GM12878 (cell line): ENCODE data around the gene ODAD4. TPM values are rescaled to one million over a fixed set of nuclear protein-coding genes. Genes with fewer than 3 reads are reported as not detected.

Experiments
- ATF7 ChIP-seq: fragments of 450-650 bp; IDR thresholded peaks from 2 replicates; pipeline ENCODE4 v1.6.1; 2016; ENCODE audit warnings: low read depth, mild to moderate bottlenecking
- BCL11A ChIP-seq: IDR thresholded peaks from 2 replicates; pipeline ENCODE4 v1.6.1; 2011; ENCODE audit warnings: low read depth, low read length
- CBFB ChIP-seq: IDR thresholded peaks from 2 replicates; pipeline ENCODE4 v1.6.1; 2016; ENCODE audit warnings: antibody characterized with exemption, low read depth
- EGR1 ChIP-seq, 2 experiments: IDR thresholded peaks; 1 replicate in 1 of 2; 2 replicates in 1 of 2; pipeline ENCODE4 v1.6.1; 2011 to 2012; ENCODE audit warnings: low read depth in 2 of 2, low read length in 2 of 2, borderline replicate concordance in 1 of 2, mild to moderate bottlenecking in 1 of 2, moderate library complexity in 1 of 2
- EZH2 ChIP-seq: IDR thresholded peaks from 2 replicates; pipeline ENCODE4 v1.6.1; 2012; ENCODE audit warnings: low read depth, mild to moderate bottlenecking, control low read depth, inconsistent platforms, low read length, borderline replicate concordance; ENCODE audit not compliant: control insufficient read depth
- HDGF ChIP-seq: fragments of 450-650 bp; IDR thresholded peaks from 2 replicates; pipeline ENCODE4 v1.6.1; 2016; ENCODE audit warnings: antibody characterized with exemption
- IKZF2 ChIP-seq, 2 experiments: fragments of 450-650 bp; IDR thresholded peaks; 2 replicates each; pipeline ENCODE4 v1.6.1; 2017; ENCODE audit warnings: mild to moderate bottlenecking in 2 of 2, moderate library complexity in 2 of 2
- JUNB ChIP-seq: IDR thresholded peaks from 2 replicates; pipeline ENCODE4 v1.6.1; 2016; ENCODE audit warnings: antibody characterized with exemption, mild to moderate bottlenecking
- MEF2B ChIP-seq: fragments of 450-650 bp; IDR thresholded peaks from 2 replicates; pipeline ENCODE4 v1.6.1; 2018; ENCODE audit warnings: mild to moderate bottlenecking, moderate library complexity; ENCODE audit not compliant: partially characterized antibody, poor library complexity, severe bottlenecking
- RFX5 ChIP-seq: IDR thresholded peaks from 2 replicates; pipeline ENCODE4 v1.6.1; 2011; ENCODE audit warnings: low read depth, low read length, improper control_type of control experiment
- SMC3 ChIP-seq: IDR thresholded peaks from 2 replicates; pipeline ENCODE4 v1.6.1; 2011; ENCODE audit warnings: low read length, improper control_type of control experiment, borderline replicate concordance
- TCF12 ChIP-seq: IDR thresholded peaks from 2 replicates; pipeline ENCODE4 v1.6.1; 2011; ENCODE audit warnings: low read depth, mild to moderate bottlenecking, low read length
- YY1 ChIP-seq: IDR thresholded peaks from 2 replicates; pipeline ENCODE4 v1.6.1; 2011; ENCODE audit warnings: low read depth, mild to moderate bottlenecking, low read length
- ZNF622 ChIP-seq: fragments of 450-650 bp; IDR thresholded peaks from 2 replicates; pipeline ENCODE4 v1.6.1; 2017; ENCODE audit warnings: mild to moderate bottlenecking, inconsistent platforms
- polyA plus RNA-seq, 11 experiments: library from polyadenylated mRNA; depleted of rRNA in 4 of 11; unstranded in 6 of 11; stranded (reverse) in 5 of 11; fragments of >200 nt; fragmentation: Nextera tagmentation in 4 of 11; fragmentation: Illumina TruSeq in 1 of 11; extraction: Ambion mirVana in 4 of 11; extraction: Trizol in 1 of 11; gene quantifications; 1 replicate in 1 of 11; 2 replicates in 10 of 11; pipeline versions ENCODE4 v1.2.1 to v1.2.3, GENCODE V29; 2011 to 2016; ENCODE audit warnings: inconsistent platforms in 2 of 11, missing spikeins in 2 of 11, low read depth in 1 of 11
- total RNA-seq, 4 experiments: library from RNA; depleted of rRNA in 3 of 4; stranded (reverse); fragments of >200 nt in 3 of 4; fragmentation: Illumina TruSeq in 1 of 4; extraction: Trizol in 1 of 4; gene quantifications; 2 replicates each; pipeline versions ENCODE4 v1.2.1 to v1.2.3, GENCODE V29; 2013 to 2021
- TF ChIP-seq, protein P1 (sequence below): IDR thresholded peaks from 2 replicates; pipeline ENCODE4 v1.6.1; 2012; ENCODE audit warnings: low read length, inconsistent platforms
- TF ChIP-seq, protein P2 (sequence below): fragments of 450-650 bp; IDR thresholded peaks from 2 replicates; pipeline ENCODE4 v1.6.1; 2018; ENCODE audit warnings: borderline replicate concordance, mild to moderate bottlenecking; ENCODE audit not compliant: partially characterized antibody
- TF ChIP-seq, protein P3 (sequence below): IDR thresholded peaks from 2 replicates; pipeline ENCODE4 v1.6.1; 2012; ENCODE audit warnings: improper control_type of control experiment, low read depth, low read length; ENCODE audit not compliant: insufficient replicate concordance
- TF ChIP-seq, protein P4 (sequence below): IDR thresholded peaks from 2 replicates; pipeline ENCODE4 v1.6.1; 2012; ENCODE audit warnings: low read depth, low read length, improper control_type of control experiment

ODAD4 gene
- total and polyA plus RNA-seq, 10 of the 15 experiments (the other 5 are each of a cell fraction or from before 2014, with no cell fraction given) = 0.10 to 0.73 (median 0.35) TPM

DNA sequence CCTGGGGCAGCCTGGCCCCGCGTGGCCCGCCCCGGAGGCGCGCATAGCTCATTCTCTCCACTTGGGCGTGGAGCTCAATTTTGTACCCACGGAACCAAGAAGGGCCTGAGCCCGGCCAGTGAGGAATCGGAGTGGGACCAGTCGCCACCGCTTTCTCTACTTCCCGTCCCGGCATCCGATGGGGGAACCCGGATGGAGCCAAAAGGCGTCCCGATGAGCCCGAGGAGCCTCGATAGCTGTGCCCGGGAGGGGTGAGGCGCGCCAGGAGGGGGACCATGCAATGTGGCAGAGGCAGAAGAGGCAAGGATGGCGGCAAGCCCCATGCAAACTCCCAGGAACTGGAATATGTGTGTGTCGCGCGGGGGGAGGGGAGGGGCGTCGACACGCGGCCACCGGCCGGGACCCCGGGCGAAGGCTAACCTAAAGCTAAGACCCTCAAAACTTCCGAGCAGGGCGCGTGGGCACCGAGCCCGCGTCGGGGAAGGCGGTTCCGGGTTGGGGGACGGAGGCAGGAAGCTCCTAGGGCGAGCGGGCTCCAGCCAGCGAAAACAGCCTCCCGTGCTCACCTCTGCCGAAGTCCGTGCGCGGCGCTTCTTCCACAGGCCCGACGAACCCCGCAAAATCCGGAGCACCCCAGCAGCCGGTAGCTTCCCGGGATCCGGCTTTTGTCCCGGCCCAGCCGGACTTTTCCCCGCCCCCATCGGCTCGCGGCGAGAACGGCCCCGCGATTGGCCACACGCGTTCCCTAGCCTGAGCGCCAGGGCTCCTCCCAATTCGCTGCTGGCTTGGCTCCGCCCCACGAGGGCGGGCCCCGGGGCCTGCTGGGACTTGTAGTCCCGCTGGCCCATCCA lies 11.9 kb upstream of the ODAD4 start, which contains the start of gene ACLY (continued):
- TF ChIP-seq, protein P1, sequence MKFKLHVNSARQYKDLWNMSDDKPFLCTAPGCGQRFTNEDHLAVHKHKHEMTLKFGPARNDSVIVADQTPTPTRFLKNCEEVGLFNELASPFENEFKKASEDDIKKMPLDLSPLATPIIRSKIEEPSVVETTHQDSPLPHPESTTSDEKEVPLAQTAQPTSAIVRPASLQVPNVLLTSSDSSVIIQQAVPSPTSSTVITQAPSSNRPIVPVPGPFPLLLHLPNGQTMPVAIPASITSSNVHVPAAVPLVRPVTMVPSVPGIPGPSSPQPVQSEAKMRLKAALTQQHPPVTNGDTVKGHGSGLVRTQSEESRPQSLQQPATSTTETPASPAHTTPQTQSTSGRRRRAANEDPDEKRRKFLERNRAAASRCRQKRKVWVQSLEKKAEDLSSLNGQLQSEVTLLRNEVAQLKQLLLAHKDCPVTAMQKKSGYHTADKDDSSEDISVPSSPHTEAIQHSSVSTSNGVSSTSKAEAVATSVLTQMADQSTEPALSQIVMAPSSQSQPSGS = no peak
- TF ChIP-seq EGR1 (IDR thresholded peaks at IDR 0.05; ENCODE audit: borderline replicate concordance in 1 of 2, low read depth in 2 of 2, low read length in 2 of 2) (peak in 1 of 2 experiments; percentile 58; a peak in 1 of 3 replicates), IKZF2 (IDR thresholded peaks at IDR 0.05) (peak in 1 of 2 experiments; percentile 24; a peak in 1 of 4 replicates), ATF7 (no peak), EZH2 (no peak), TCF12 (0 out of 2 replicates have a peak, but pooled peaks have one; percentile 29), CBFB (peak; percentile 57), JUNB (no peak), ZNF622 (no peak), MEF2B (no peak), SMC3 (no peak), YY1 (peak; percentile 75; the same call in 1 of the 2 replicates), HDGF (no peak), BCL11A (no peak), RFX5 (peak; percentile 39; the same call in 1 of the 2 replicates)
- TF ChIP-seq, protein P2, sequence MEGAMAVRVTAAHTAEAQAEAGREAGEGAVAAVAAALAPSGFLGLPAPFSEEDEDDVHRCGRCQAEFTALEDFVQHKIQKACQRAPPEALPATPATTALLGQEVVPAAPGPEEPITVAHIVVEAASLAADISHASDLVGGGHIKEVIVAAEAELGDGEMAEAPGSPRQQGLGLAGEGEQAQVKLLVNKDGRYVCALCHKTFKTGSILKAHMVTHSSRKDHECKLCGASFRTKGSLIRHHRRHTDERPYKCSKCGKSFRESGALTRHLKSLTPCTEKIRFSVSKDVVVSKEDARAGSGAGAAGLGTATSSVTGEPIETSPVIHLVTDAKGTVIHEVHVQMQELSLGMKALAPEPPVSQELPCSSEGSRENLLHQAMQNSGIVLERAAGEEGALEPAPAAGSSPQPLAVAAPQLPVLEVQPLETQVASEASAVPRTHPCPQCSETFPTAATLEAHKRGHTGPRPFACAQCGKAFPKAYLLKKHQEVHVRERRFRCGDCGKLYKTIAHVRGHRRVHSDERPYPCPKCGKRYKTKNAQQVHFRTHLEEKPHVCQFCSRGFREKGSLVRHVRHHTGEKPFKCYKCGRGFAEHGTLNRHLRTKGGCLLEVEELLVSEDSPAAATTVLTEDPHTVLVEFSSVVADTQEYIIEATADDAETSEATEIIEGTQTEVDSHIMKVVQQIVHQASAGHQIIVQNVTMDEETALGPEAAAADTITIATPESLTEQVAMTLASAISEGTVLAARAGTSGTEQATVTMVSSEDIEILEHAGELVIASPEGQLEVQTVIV = peak; percentile 58
- TF ChIP-seq, protein P3, sequence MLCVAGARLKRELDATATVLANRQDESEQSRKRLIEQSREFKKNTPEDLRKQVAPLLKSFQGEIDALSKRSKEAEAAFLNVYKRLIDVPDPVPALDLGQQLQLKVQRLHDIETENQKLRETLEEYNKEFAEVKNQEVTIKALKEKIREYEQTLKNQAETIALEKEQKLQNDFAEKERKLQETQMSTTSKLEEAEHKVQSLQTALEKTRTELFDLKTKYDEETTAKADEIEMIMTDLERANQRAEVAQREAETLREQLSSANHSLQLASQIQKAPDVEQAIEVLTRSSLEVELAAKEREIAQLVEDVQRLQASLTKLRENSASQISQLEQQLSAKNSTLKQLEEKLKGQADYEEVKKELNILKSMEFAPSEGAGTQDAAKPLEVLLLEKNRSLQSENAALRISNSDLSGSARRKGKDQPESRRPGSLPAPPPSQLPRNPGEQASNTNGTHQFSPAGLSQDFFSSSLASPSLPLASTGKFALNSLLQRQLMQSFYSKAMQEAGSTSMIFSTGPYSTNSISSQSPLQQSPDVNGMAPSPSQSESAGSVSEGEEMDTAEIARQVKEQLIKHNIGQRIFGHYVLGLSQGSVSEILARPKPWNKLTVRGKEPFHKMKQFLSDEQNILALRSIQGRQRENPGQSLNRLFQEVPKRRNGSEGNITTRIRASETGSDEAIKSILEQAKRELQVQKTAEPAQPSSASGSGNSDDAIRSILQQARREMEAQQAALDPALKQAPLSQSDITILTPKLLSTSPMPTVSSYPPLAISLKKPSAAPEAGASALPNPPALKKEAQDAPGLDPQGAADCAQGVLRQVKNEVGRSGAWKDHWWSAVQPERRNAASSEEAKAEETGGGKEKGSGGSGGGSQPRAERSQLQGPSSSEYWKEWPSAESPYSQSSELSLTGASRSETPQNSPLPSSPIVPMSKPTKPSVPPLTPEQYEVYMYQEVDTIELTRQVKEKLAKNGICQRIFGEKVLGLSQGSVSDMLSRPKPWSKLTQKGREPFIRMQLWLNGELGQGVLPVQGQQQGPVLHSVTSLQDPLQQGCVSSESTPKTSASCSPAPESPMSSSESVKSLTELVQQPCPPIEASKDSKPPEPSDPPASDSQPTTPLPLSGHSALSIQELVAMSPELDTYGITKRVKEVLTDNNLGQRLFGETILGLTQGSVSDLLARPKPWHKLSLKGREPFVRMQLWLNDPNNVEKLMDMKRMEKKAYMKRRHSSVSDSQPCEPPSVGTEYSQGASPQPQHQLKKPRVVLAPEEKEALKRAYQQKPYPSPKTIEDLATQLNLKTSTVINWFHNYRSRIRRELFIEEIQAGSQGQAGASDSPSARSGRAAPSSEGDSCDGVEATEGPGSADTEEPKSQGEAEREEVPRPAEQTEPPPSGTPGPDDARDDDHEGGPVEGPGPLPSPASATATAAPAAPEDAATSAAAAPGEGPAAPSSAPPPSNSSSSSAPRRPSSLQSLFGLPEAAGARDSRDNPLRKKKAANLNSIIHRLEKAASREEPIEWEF = no peak
- TF ChIP-seq, protein P4, sequence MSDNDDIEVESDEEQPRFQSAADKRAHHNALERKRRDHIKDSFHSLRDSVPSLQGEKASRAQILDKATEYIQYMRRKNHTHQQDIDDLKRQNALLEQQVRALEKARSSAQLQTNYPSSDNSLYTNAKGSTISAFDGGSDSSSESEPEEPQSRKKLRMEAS = 0 out of 2 replicates have a peak, but pooled peaks have one; percentile 3
